SK-N-SH (cell line): ENCODE data around the gene WDFY2.

Experiments used
- CTCF ChIP-seq: fragments of 200-600 bp; sonication (generic); IDR thresholded peaks from 2 replicates; pipeline ENCODE4 v1.6.1; 2017; ENCODE audit warnings: antibody characterized with exemption, mild to moderate bottlenecking, moderate library complexity
- FOXJ3 ChIP-seq: sonication (generic); formaldehyde crosslinking; IDR thresholded peaks from 2 replicates; pipeline ENCODE4 v1.5.1; 2020; ENCODE audit warnings: mild to moderate bottlenecking, missing genetic modification reagents
- JUND ChIP-seq: IDR thresholded peaks from 2 replicates; pipeline ENCODE4 v1.4.0; 2012
- PBX3 ChIP-seq: IDR thresholded peaks from 2 replicates; pipeline ENCODE4; 2012
- POLR2AphosphoS5 ChIP-seq: IDR thresholded peaks from 2 replicates; pipeline ENCODE4 v1.6.1; 2012; ENCODE audit warnings: low read depth, low read length
- RAD21 ChIP-seq: IDR thresholded peaks from 2 replicates; pipeline ENCODE4 v1.6.1; 2012; ENCODE audit warnings: mild to moderate bottlenecking, low read length
- REST ChIP-seq: IDR thresholded peaks from 2 replicates; pipeline ENCODE4 v1.6.1; 2012; ENCODE audit warnings: mild to moderate bottlenecking, low read depth, low read length, moderate library complexity
- RFX5 ChIP-seq: IDR thresholded peaks from 2 replicates; pipeline ENCODE4 v1.6.1; 2012; ENCODE audit warnings: mild to moderate bottlenecking, improper control_type of control experiment, low read length
- TAF1 ChIP-seq: IDR thresholded peaks from 2 replicates; pipeline ENCODE4 v1.6.1; 2012; ENCODE audit warnings: low read depth, mild to moderate bottlenecking, low read length, moderate library complexity, borderline replicate concordance

- no peak for TF ChIP-seq REST
- TF ChIP-seq POLR2AphosphoS5 = no peak
- peak; percentile 53 for TF ChIP-seq CTCF
- TF ChIP-seq TAF1 = no peak
- no peak for TF ChIP-seq JUND
- peak; percentile 64 for TF ChIP-seq RAD21
- no peak for TF ChIP-seq FOXJ3 (CRISPR knock-in tag)
- no peak for TF ChIP-seq PBX3
- TF ChIP-seq RFX5 = no peak
Observed at GRCh38 chr13:51731759-51732158, 147.5 kb downstream of the WDFY2 start.
